Vagina (tissue), 2 donors: ENCODE results near the gene ESYT1.

Source experiments
- CTCF ChIP-seq, 3 experiments: fragments of 450-650 bp in 2 of 3; fragments of 200-600 bp in 1 of 3; sonication (generic) in 1 of 3; IDR thresholded peaks; one replicate each; pipeline ENCODE4 v1.5.1; 2017 to 2019; ENCODE audit warnings: antibody characterized with exemption in 3 of 3, mild to moderate bottlenecking in 2 of 3, moderate library complexity in 2 of 3
- POLR2A ChIP-seq, 2 donors: fragments of 450-650 bp; IDR thresholded peaks; one replicate each; pipeline ENCODE4 v1.6.1; 2017; ENCODE audit warnings: antibody characterized with exemption in 2 of 2, mild to moderate bottlenecking in 2 of 2, moderate library complexity in 2 of 2
- POLR2AphosphoS5 ChIP-seq, 2 donors: sonication (generic); formaldehyde crosslinking; IDR thresholded peaks; one replicate each; pipeline ENCODE4 v1.9.0; 2017; ENCODE audit warnings: antibody characterized with exemption in 2 of 2, mild to moderate bottlenecking in 2 of 2, low read depth in 1 of 2; ENCODE audit not compliant: insufficient read depth in 1 of 2

GRCh38 chr12:56160894-56161689 lies 33.0 kb downstream of the ESYT1 start:
- TF ChIP-seq CTCF (IDR thresholded peaks at IDR 0.05) (no peak), POLR2A (IDR thresholded peaks at IDR 0.05) (no peak), POLR2AphosphoS5 (IDR thresholded peaks at IDR 0.05; ENCODE audit: insufficient read depth in 1 of 2, low read depth in 1 of 2) (no peak)
